Activated CD8-positive, alpha-beta memory T cell treated with anti-CD3 and anti-CD28 coated beads for 36 hours (primary cell): ENCODE measurements around the gene UBE2Q1. TPM values are rescaled to one million over a fixed set of nuclear protein-coding genes. Genes with fewer than 3 reads are reported as not detected.

ENCODE experiments used
- total RNA-seq, 2 experiments: library from RNA; stranded (reverse); gene quantifications; one replicate each; pipeline ENCODE4 v1.2.3, GENCODE V29; 2021

UBE2Q1 gene
- total RNA-seq, 2 experiments from 2014 or later = 84.7 to 89.7 TPM

Other genes starting within 250 kb of the UBE2Q1 start
- not detected for gene AQP10, start 237.6 kb downstream of the UBE2Q1 start, total RNA-seq
- 10 to 100 TPM; 73.1 to 74.9 TPM for gene ATP8B2, start 233.1 kb downstream of the UBE2Q1 start, total RNA-seq
- 1 to 10 TPM; 1.0 to 1.5 TPM for gene IL6R, start 153.3 kb downstream of the UBE2Q1 start, total RNA-seq
- gene TDRD10, start 56.4 kb downstream of the UBE2Q1 start, total RNA-seq = not detected
- gene SHE, start 56.2 kb downstream of the UBE2Q1 start, total RNA-seq = not detected
- gene CHRNB2, start 9.1 kb upstream of the UBE2Q1 start, total RNA-seq = under 1 TPM; 0.06 to 0.10 TPM
- gene ADAR, start 49.5 kb upstream of the UBE2Q1 start, total RNA-seq = 100 to 1,000 TPM; 197 to 202 TPM